ENCODE measurements around the gene ZNF468.
"Not testable (repeated sequence)": the region's sequence is repeated elsewhere in the genome, so short reads cannot be mapped to it uniquely, and the experiment has no call there.

Gene ZNF468

DNA sequence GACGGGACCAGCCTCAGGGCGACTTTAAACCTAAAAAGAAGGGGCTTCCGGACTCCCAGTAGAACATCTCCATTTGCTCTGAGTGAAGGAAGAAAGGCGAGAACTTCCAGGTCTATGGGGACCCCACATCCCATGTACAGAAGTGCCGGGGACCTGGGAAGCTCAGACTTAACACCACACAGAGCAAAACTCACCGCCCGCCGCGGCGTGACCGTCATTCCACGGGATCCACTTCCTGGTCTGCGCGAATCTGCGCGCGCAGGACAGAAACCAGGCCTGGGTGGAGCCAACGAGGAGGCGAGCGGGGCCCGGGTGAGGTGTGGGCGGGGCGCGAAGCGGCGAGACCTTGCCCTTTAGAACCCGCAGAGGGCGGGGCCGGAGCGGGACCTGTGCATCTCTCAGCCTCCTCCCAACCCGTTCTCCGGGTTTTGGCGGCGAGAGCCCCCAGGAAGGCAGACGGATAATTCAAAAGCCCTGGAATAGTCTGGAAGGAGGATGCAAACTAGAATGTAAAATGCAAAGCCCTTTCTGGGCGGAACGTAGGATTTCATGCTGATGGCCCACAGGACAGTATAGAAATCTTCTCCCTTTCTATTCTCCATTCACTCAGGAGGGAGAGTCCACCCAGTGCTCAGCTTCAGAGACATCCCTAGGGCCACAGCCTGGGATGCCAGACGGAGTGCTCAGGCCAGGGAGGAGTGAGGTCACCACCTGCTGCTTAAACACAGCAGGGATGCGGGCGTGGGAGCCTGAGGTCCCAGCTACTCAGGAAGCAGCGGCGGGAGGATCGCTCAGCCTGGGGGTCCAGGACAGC lies at the start of gene ZNF468:
Gene ZNF468, minus strand, starts transcription at position 242 of the 814 bp plus-strand sequence. CDS start 3,347 bp downstream, outside the sequence.
- peaks cover 31% of the 10 kb centered on the region for H3K36me3 Mint-ChIP-seq (ENCODE audit: low read depth)
- H3K27me3 Mint-ChIP-seq (ENCODE audit: low read depth); H3K4me1 Mint-ChIP-seq (ENCODE audit: low read depth): not testable (repeated sequence)
- H3K27ac Mint-ChIP-seq = peak within 1 kb of the TSS; percentile 86
- H3K9me3 Mint-ChIP-seq = peaks cover 33% of the 10 kb centered on the region
- peak within 1 kb of the TSS; percentile 89 for H3K4me3 Mint-ChIP-seq

DNA sequence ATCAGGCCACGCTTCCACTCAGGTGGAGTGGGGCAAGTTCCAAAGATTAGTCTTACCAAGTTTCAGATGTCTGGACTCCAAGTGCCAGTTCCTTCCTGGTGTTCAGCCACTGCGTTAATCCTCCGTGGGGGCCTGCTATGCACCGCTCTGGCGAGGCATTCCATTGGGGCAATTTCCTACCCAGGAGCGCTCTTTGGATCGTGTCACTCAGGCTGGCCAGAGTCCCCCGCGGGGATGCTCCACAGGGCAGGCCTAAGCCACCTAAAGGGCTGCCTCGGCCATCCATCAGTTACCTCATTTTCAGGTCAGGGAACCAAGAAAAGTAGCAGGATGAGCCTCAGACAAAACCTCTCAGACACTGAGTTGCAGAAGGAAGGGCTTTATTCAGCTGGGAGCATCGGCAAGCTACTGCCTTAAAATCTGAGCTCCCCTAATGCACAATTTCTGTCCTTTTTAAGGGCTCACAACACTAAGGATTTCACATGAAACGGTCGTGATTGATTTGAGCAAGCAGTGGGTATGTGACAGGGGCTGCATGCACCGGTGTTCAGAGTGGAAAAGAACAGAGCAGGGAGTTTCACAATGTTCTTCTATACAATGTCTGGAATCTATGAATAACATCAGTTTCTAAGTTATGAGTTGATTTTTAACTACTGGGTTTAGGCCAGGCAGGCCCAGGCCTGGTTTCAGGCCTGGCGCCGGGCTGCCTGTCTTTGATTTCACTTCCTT lies 46.8 kb upstream of the ZNF468 start:
- not testable (repeated sequence) for H3K4me3 Mint-ChIP-seq; H3K4me1 Mint-ChIP-seq (ENCODE audit: low read depth); H3K27ac Mint-ChIP-seq; H3K27me3 Mint-ChIP-seq (ENCODE audit: low read depth)
- H3K9me3 Mint-ChIP-seq = peaks cover 47% of the 10 kb centered on the region
- peaks cover 38% of the 10 kb centered on the region for H3K36me3 Mint-ChIP-seq (ENCODE audit: low read depth)

DNA sequence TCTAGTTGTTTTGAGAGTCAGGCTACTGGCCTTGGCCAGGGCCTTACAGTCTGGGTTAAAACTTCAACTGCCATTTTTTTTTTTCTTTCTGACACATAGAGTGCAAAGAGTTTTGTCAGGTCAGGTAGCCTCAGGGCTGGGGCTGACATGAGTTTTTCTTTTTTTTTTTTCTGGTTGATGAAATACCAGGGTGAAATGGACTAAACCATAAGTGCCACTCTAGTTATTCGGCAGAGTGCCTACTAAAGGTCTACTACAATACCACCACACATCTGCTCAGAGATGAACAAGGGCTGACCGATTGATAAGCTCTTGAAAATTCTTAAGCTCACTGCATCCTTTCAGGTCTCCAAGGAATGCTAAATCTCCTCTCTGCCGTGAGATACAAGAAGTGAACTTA lies 44.4 kb upstream of the ZNF468 start:
- Mint-ChIP-seq H3K36me3 (ENCODE audit: low read depth) (peaks cover 23% of the 10 kb centered on the region), H3K27me3 (ENCODE audit: low read depth) (no peaks in the 10 kb centered on the region), H3K9me3 (peaks cover 40% of the 10 kb centered on the region), H3K4me3 (no peak overlapping the region), H3K4me1 (ENCODE audit: low read depth) (peaks cover 2% of the 10 kb centered on the region), H3K27ac (no peak overlapping the region)

DNA sequence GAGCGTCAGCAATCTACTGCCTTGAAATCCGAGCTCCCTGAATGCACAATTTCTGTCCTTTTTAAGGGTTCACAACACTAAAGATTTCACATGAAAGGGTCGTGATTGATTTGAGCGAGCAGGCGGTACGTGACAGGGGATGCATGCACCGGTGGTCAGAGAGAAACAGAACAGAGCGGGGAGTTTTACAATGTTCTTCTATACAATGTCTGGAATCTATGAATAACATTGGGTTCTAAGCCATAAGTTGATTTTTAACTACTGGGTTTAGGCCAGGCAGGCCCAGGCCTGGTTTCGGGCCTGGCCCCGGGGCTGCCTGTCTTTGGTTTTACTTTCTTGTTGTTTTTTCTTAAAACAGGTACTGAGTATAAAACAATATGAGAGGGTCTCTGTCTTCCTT lies 41.2 kb upstream of the ZNF468 start:
- Mint-ChIP-seq H3K36me3 (ENCODE audit: low read depth) (peaks cover 13% of the 10 kb centered on the region), H3K27ac (peak overlapping the region; percentile 34), H3K9me3 (peaks cover 32% of the 10 kb centered on the region)
- H3K27me3 Mint-ChIP-seq (ENCODE audit: low read depth); H3K4me3 Mint-ChIP-seq; H3K4me1 Mint-ChIP-seq (ENCODE audit: low read depth): not testable (repeated sequence)

DNA sequence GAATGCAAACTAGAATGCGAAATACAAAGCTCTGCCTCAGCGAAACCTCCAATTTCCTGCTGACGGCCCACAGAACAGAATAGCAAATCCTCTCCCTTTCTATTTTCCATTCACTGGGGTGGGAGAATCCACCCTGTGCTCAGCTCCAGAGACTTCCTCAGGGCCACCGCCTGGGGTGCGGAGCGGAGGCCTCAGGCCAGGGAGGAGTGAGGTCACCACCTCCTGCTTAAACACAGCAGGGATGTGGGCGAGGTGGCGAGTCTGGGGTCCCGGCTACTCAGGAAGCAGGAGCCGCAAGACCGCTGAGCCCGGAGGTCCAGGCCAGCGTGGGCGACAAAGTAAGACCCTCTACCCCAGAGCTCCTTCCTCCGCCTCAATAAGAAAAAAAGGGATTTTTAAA lies 40.7 kb upstream of the ZNF468 start:
- peaks cover 14% of the 10 kb centered on the region for H3K36me3 Mint-ChIP-seq (ENCODE audit: low read depth)
- H3K4me1 Mint-ChIP-seq (ENCODE audit: low read depth) = peaks cover 7% of the 10 kb centered on the region
- H3K4me3 Mint-ChIP-seq = peak overlapping the region; percentile 89
- peak overlapping the region; percentile 92 for H3K27ac Mint-ChIP-seq
- H3K27me3 Mint-ChIP-seq (ENCODE audit: low read depth) = no peaks in the 10 kb centered on the region
- H3K9me3 Mint-ChIP-seq = peaks cover 29% of the 10 kb centered on the region

GRCh38 chr19:52897138-52897935 lies 39.9 kb upstream of the ZNF468 start, which contains the start of gene ZNF320:
ZNF320 (minus strand) TSS chr19:52897635; CDS start chr19:52890255, 7,380 bp downstream.
- no peaks in the 10 kb centered on the region for H3K27me3 Mint-ChIP-seq (ENCODE audit: low read depth)
- H3K9me3 Mint-ChIP-seq = peaks cover 36% of the 10 kb centered on the region
- H3K4me1 Mint-ChIP-seq (ENCODE audit: low read depth) = peaks cover 7% of the 10 kb centered on the region
- H3K27ac Mint-ChIP-seq = peak within 1 kb of the TSS; percentile 92
- H3K36me3 Mint-ChIP-seq (ENCODE audit: low read depth) = peaks cover 20% of the 10 kb centered on the region
- peak within 1 kb of the TSS; percentile 89 for H3K4me3 Mint-ChIP-seq

DNA sequence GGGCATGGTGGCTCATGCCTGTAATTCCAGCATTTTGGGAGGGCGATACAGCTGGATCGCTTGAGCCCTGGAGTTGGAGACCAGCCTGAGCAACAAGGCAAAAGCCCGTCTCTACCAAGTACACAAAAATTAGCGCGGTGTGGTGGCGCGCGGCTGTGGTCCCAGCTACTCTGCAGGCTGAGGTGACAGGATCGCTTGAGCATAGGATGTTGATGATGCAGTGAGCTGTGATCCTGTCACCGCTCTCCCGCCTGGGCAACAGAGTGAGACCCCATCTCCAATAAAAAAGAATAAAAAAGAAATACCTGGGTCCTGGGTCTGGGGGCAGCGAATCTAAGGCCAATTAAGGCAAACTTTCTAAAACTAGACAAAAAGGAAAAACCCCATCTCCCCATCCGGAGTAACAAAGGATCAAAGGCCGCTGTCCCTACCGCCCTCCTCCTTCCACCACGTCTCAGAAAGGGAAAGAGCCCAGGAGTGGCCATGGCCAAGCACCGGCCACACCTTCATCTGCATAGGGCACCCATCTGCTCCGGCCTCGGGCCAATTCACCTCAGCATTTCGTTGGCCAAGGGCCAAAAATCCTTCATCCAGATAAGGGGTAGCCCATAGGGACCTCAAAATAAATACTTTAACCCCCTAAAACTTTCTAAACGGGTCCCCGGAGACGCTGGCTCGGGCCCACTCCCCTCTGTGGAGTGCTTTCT lies 39.2 kb upstream of the ZNF468 start:
- Mint-ChIP-seq H3K9me3 (peaks cover 37% of the 10 kb centered on the region), H3K4me1 (ENCODE audit: low read depth) (peaks cover 7% of the 10 kb centered on the region), H3K27ac (peak overlapping the region; percentile 92), H3K36me3 (ENCODE audit: low read depth) (peaks cover 21% of the 10 kb centered on the region), H3K27me3 (ENCODE audit: low read depth) (no peaks in the 10 kb centered on the region), H3K4me3 (peak overlapping the region; percentile 89)

- Mint-ChIP-seq H3K4me1 (ENCODE audit: low read depth) (peaks cover 2% of the 10 kb centered on the region), H3K27me3 (ENCODE audit: low read depth) (no peaks in the 10 kb centered on the region), H3K4me3 (no peak overlapping the region), H3K9me3 (peaks cover 54% of the 10 kb centered on the region), H3K27ac (no peak overlapping the region), H3K36me3 (ENCODE audit: low read depth) (peaks cover 60% of the 10 kb centered on the region)
These were observed 33.9 kb upstream of the ZNF468 start for GRCh38 chr19:52891336-52891735.

DNA sequence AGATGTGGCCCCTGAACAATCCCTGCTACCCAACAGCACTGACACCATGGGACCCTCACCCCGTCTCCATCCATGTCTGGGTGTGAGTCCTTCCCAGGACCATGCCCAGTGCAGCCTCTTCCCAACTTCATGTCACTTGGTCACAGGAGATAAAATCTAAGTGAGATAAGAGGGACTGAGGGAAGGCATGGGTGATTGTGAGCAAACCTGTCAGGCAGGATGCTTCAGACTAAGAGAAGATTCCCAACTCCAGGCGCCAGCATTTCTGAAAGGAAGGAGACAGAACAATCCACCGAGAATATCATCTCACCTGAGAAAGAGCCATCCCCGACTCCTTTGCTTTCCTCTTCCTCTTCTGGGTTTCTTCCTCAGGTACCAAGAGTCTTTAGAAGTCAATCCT lies 32.5 kb upstream of the ZNF468 start:
- no peaks in the 10 kb centered on the region for H3K27me3 Mint-ChIP-seq (ENCODE audit: low read depth)
- peaks cover 2% of the 10 kb centered on the region for H3K4me1 Mint-ChIP-seq (ENCODE audit: low read depth)
- H3K27ac Mint-ChIP-seq = no peak overlapping the region
- H3K36me3 Mint-ChIP-seq (ENCODE audit: low read depth) = peaks cover 63% of the 10 kb centered on the region
- H3K9me3 Mint-ChIP-seq = peaks cover 56% of the 10 kb centered on the region
- H3K4me3 Mint-ChIP-seq = no peak overlapping the region

DNA sequence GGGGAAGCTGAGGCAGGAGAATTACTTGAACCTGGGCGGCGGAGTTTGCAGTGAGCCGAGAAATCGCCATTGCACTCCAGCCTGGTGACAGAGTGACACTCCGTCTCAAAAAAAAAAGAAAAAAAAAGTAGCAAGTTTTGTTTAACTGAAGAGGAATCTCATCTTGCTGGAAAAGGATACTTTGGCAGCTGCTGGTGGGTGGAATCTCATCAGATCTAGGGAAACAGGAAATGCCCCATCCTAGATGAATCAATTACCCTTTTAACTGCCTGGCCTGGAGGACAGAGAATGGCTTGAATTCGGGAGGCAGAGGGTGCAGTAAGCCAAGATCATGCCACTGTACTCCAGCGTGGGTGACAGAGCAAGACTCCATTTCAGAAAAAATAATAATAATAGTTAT lies 31.7 kb upstream of the ZNF468 start:
- H3K27ac Mint-ChIP-seq = no peak overlapping the region
- no peaks in the 10 kb centered on the region for H3K27me3 Mint-ChIP-seq (ENCODE audit: low read depth)
- peaks cover 56% of the 10 kb centered on the region for H3K9me3 Mint-ChIP-seq
- no peak overlapping the region for H3K4me3 Mint-ChIP-seq
- H3K4me1 Mint-ChIP-seq (ENCODE audit: low read depth) = no peaks in the 10 kb centered on the region
- H3K36me3 Mint-ChIP-seq (ENCODE audit: low read depth) = peaks cover 67% of the 10 kb centered on the region

- no peaks in the 10 kb centered on the region for H3K27me3 Mint-ChIP-seq (ENCODE audit: low read depth)
- H3K36me3 Mint-ChIP-seq (ENCODE audit: low read depth) = peaks cover 64% of the 10 kb centered on the region
- H3K9me3 Mint-ChIP-seq = peaks cover 66% of the 10 kb centered on the region
- H3K4me1 Mint-ChIP-seq (ENCODE audit: low read depth) = no peaks in the 10 kb centered on the region
- H3K27ac Mint-ChIP-seq = no peak overlapping the region
- H3K4me3 Mint-ChIP-seq = no peak overlapping the region
These were observed 23.5 kb upstream of the ZNF468 start for GRCh38 chr19:52880895-52881389.

GRCh38 chr19:52872996-52873395 lies 15.6 kb upstream of the ZNF468 start:
- H3K9me3 Mint-ChIP-seq = peaks cover 62% of the 10 kb centered on the region
- H3K36me3 Mint-ChIP-seq (ENCODE audit: low read depth); H3K27me3 Mint-ChIP-seq (ENCODE audit: low read depth); H3K4me3 Mint-ChIP-seq; H3K4me1 Mint-ChIP-seq (ENCODE audit: low read depth); H3K27ac Mint-ChIP-seq: not testable (repeated sequence)

DNA sequence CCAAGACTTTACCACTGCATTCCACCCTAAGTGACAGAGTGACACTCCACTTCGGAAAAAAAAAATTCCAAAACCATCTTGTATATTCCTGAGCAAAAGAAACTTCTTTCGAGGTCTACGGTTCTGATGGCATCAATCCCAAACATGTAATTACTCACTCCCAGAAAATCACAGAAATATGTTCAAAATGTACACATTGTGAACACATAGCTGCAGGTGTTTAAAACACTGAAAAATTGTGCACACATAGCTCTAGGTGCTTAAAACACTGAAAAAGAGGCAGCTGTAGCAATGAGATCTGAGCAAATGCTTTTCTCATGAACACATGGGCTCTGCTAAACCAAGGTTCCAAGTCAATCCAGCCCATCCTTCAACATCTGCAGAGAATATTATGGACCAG lies 14.0 kb upstream of the ZNF468 start:
- H3K9me3 Mint-ChIP-seq = peaks cover 63% of the 10 kb centered on the region
- H3K36me3 Mint-ChIP-seq (ENCODE audit: low read depth) = no peaks in the 10 kb centered on the region
- H3K4me1 Mint-ChIP-seq (ENCODE audit: low read depth) = no peaks in the 10 kb centered on the region
- no peaks in the 10 kb centered on the region for H3K27me3 Mint-ChIP-seq (ENCODE audit: low read depth)
- H3K4me3 Mint-ChIP-seq = no peak overlapping the region
- H3K27ac Mint-ChIP-seq = no peak overlapping the region

DNA sequence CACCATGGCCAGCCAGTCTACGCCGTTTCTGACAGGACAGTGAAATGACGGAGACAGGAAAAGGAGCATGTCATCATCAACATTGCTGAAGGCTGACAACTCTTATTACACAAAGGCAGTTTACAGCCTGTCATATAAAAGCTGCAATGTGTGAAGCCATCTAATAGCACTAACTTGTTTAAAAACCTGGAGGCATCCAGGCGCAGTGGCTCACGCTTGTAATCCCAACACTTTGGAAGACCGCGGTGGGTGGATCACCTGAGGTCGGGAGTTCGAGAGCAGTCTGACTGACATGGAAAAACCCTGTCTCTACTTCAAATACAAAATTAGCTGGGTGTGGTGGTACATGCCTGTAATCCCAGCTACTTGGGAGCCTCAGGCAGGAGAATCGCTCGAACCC lies 10.6 kb upstream of the ZNF468 start:
- H3K9me3 Mint-ChIP-seq = peaks cover 42% of the 10 kb centered on the region
- not testable (repeated sequence) for H3K27ac Mint-ChIP-seq; H3K36me3 Mint-ChIP-seq (ENCODE audit: low read depth); H3K27me3 Mint-ChIP-seq (ENCODE audit: low read depth); H3K4me3 Mint-ChIP-seq; H3K4me1 Mint-ChIP-seq (ENCODE audit: low read depth)
